CD4-positive, CD25-positive, alpha-beta regulatory T cell (primary cell): ENCODE results near the gene PREX1. TPM values are rescaled to one million over a fixed set of nuclear protein-coding genes. Genes with fewer than 3 reads are reported as not detected.

Experiments used
- ATAC-seq, 2 donors: fragments of 150-1000 bp; cut with Tn5 transposase; one replicate each; pipeline ENCODE4 v1.10.0; 2021; ENCODE audit warnings: low read depth in 2 of 2, moderate number of reproducible peaks in 2 of 2, moderate library complexity in 1 of 2
- DNase-seq, 3 donors: peaks; one replicate each; pipeline versions ENCODE4 v3.0.0 to v3.0.0-alpha.2; 2012 to 2022; ENCODE audit warnings: mixed read lengths in 1 of 3
- H3K27ac ChIP-seq: one replicate; pipeline ENCODE4 v1.7.0; 2013; ENCODE audit warnings: mild to moderate bottlenecking, low read length; ENCODE audit not compliant: insufficient read depth, poor library complexity, severe bottlenecking
- H3K27me3 ChIP-seq: one replicate; pipeline ENCODE4 v1.7.0; 2013; ENCODE audit warnings: low read length; ENCODE audit not compliant: control insufficient read depth, insufficient read depth
- H3K36me3 ChIP-seq: one replicate; pipeline ENCODE4 v1.7.0; 2013; ENCODE audit warnings: mild to moderate bottlenecking, low read length, moderate library complexity; ENCODE audit not compliant: control insufficient read depth, insufficient read depth
- H3K4me1 ChIP-seq: 2 replicates; pipeline ENCODE4 v1.7.0; 2013; ENCODE audit warnings: mild to moderate bottlenecking, low read length; ENCODE audit not compliant: insufficient read depth, control insufficient read depth, poor library complexity, severe bottlenecking
- H3K4me3 ChIP-seq: one replicate; pipeline ENCODE4 v1.7.0; 2013; ENCODE audit warnings: low read depth, mild to moderate bottlenecking, low read length, moderate library complexity
- H3K9me3 ChIP-seq, 2 experiments: 1 replicate in 1 of 2; 2 replicates in 1 of 2; pipeline ENCODE4 v1.7.0; 2013; ENCODE audit warnings: low read length in 2 of 2, mild to moderate bottlenecking in 1 of 2, moderate library complexity in 1 of 2; ENCODE audit not compliant: control insufficient read depth in 2 of 2
- H3K27ac Mint-ChIP-seq, 3 donors: one replicate each; pipeline ENCODE4 v1.8.0; 2020 to 2022; ENCODE audit warnings: mild to moderate bottlenecking in 3 of 3, mixed read lengths in 3 of 3, moderate library complexity in 2 of 3
- H3K27me3 Mint-ChIP-seq: one replicate; pipeline ENCODE4 v1.8.0; 2022; ENCODE audit warnings: mild to moderate bottlenecking, mixed read lengths
- H3K36me3 Mint-ChIP-seq: one replicate; pipeline ENCODE4 v1.8.0; 2020; ENCODE audit warnings: mixed read lengths
- H3K4me1 Mint-ChIP-seq, 4 donors: one replicate each; pipeline ENCODE4 v1.8.0; 2020 to 2022; ENCODE audit warnings: mixed read lengths in 4 of 4, mild to moderate bottlenecking in 1 of 4
- H3K4me3 Mint-ChIP-seq, 4 donors: one replicate each; pipeline ENCODE4 v1.8.0; 2020 to 2022; ENCODE audit warnings: mild to moderate bottlenecking in 4 of 4, mixed read lengths in 4 of 4, moderate library complexity in 3 of 4
- H3K9me3 Mint-ChIP-seq, 7 donors: one replicate each; pipeline ENCODE4 v1.8.0; 2020 to 2022; ENCODE audit warnings: mixed read lengths in 7 of 7, mild to moderate bottlenecking in 3 of 7, moderate library complexity in 2 of 7
- polyA plus RNA-seq, 4 donors: library from polyadenylated mRNA; unstranded; fragments of 300-500 nt; fragmentation: Illumina TruSeq; gene quantifications; one replicate each; pipeline ENCODE4 v1.2.3, GENCODE V29; 2021
- total RNA-seq: library from RNA; stranded (reverse); gene quantifications from one replicate; pipeline ENCODE4 v1.2.3, GENCODE V29; 2022

Gene PREX1
- total and polyA plus RNA-seq, 5 donors from 2014 or later = 40.8 to 264 (median 57.0) TPM

DNA sequence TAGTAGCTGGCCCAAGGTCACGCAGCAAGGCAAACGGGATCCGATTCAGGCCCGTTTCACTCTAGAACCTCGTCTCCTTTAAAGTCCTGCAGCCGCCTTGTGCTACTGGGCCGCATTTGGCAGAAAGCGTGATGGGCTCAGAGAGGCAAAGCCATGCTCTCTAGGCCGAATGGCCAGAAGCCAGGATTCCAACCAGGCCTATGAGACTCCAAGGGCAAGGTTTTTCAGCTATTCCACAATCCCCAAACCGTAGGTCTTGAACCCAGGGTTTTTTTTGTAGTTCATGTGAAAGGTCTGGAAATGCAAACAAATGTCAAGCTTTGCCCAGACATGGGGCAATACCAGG, 174.1 kb downstream of the PREX1 start:
- no peak overlapping the region for H3K4me3 Mint-ChIP-seq
- no peak for DNase-seq
- no peak overlapping the region for H3K27ac ChIP-seq
- no peaks in the 10 kb centered on the region for H3K9me3 ChIP-seq
- H3K4me1 ChIP-seq = no peaks in the 10 kb centered on the region
- no peak overlapping the region for H3K27ac Mint-ChIP-seq
- H3K27me3 ChIP-seq = no peaks in the 10 kb centered on the region
- peaks cover 0 to 2% (median 0%) of the 10 kb centered on the region in 7 donors for H3K9me3 Mint-ChIP-seq
- no peak overlapping the region for H3K4me3 ChIP-seq
- peaks cover 0 to 11% (median 6%) of the 10 kb centered on the region in 4 donors for H3K4me1 Mint-ChIP-seq
- H3K36me3 ChIP-seq = peaks cover 99% of the 10 kb centered on the region
- peaks cover 59% of the 10 kb centered on the region for H3K36me3 Mint-ChIP-seq
- no peak for ATAC-seq
- no peaks in the 10 kb centered on the region for H3K27me3 Mint-ChIP-seq

DNA sequence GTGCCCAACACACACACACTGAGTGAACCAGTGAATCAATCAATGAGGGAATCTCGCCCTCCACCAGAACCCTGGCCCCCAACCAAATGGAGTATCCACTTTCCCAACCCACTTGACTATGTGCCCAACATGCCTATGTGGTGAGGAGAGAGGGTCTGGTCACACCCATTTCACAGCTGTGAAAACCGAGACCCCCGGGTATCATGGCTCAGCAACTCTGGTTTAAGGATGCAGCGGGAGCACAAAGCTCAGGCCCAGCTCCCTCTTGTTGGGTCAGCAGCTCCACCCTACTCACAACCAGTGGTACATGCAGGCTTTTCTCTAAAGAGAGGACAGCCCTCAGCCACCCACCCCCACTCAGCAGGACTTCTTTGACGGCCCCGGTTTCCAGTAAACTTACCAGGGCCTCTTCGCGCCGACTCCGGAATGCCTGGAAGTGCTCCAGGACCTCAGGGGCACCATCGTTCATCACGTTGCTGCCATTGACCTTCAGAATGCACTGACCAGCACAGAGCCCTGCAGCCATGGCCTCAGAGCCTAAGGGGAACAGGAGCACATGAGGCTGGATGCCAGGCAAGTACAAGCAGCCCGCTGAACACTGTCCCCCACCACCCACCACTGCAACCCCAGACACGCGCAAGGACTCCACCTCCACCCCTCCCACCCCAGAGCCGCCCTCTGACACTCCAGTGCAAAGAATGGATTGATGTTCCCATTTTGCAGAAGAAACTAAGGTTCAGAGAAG, 174.7 kb downstream of the PREX1 start:
- H3K27me3 Mint-ChIP-seq = no peaks in the 10 kb centered on the region
- H3K4me1 Mint-ChIP-seq = peaks cover 0 to 6% (median 4%) of the 10 kb centered on the region in 4 donors
- Histone ChIP-seq H3K9me3 (no peaks in the 10 kb centered on the region), H3K27me3 (no peaks in the 10 kb centered on the region), H3K36me3 (peaks cover 99% of the 10 kb centered on the region), H3K4me1 (no peaks in the 10 kb centered on the region), H3K27ac (no peak overlapping the region), H3K4me3 (no peak overlapping the region)
- peaks cover 0 to 2% (median 0%) of the 10 kb centered on the region in 7 donors for H3K9me3 Mint-ChIP-seq
- H3K36me3 Mint-ChIP-seq = peaks cover 60% of the 10 kb centered on the region
- ATAC-seq (no peak), DNase-seq (no peak)
- no peak overlapping the region for H3K4me3 Mint-ChIP-seq
- no peak overlapping the region for H3K27ac Mint-ChIP-seq

GRCh38 chr20:48651960-48652359, 175.8 kb downstream of the PREX1 start:
- no peak for DNase-seq
- no peak overlapping the region for H3K4me3 Mint-ChIP-seq
- no peak overlapping the region for H3K27ac ChIP-seq
- no peaks in the 10 kb centered on the region for H3K4me1 ChIP-seq
- peaks cover 60% of the 10 kb centered on the region for H3K36me3 Mint-ChIP-seq
- H3K36me3 ChIP-seq = peaks cover 99% of the 10 kb centered on the region
- no peaks in the 10 kb centered on the region for H3K27me3 ChIP-seq
- H3K27ac Mint-ChIP-seq = no peak overlapping the region
- H3K4me1 Mint-ChIP-seq = no peaks in the 10 kb centered on the region
- no peak overlapping the region for H3K4me3 ChIP-seq
- no peaks in the 10 kb centered on the region for H3K9me3 ChIP-seq
- no peaks in the 10 kb centered on the region for H3K9me3 Mint-ChIP-seq
- ATAC-seq = no peak
- H3K27me3 Mint-ChIP-seq = no peaks in the 10 kb centered on the region

DNA sequence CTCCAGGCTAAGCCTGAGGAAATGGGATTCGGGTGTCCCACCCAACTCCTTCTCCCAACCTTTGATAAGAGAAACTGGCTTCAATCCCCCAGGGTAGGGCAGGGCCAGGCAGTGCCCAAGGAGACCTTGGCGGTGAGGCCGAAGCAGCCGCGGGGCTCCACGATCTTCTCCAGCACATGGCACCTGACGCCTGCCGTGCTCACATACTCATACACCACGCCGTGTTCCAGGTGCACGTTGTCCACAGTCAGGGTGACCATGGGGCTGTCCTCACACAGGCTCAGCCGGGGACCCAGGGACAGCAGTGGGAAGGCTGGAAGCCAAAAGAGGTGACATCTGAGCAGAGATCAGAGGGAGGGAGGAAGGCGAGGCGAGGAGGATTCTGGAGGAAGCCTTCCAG, 176.5 kb downstream of the PREX1 start:
- Histone ChIP-seq H3K4me3 (no peak overlapping the region), H3K36me3 (peaks cover 99% of the 10 kb centered on the region), H3K4me1 (no peaks in the 10 kb centered on the region), H3K9me3 (no peaks in the 10 kb centered on the region), H3K27me3 (no peaks in the 10 kb centered on the region), H3K27ac (no peak overlapping the region)
- H3K4me1 Mint-ChIP-seq = no peaks in the 10 kb centered on the region
- no peaks in the 10 kb centered on the region for H3K9me3 Mint-ChIP-seq
- DNase-seq (no peak), ATAC-seq (no peak)
- H3K27ac Mint-ChIP-seq = no peak overlapping the region
- H3K36me3 Mint-ChIP-seq = peaks cover 53% of the 10 kb centered on the region
- no peaks in the 10 kb centered on the region for H3K27me3 Mint-ChIP-seq
- peak overlapping the region in 1 of 4 donors; percentile 56 for H3K4me3 Mint-ChIP-seq

GRCh38 chr20:48649868-48650267, 177.9 kb downstream of the PREX1 start:
- H3K36me3 Mint-ChIP-seq = peaks cover 48% of the 10 kb centered on the region

DNA sequence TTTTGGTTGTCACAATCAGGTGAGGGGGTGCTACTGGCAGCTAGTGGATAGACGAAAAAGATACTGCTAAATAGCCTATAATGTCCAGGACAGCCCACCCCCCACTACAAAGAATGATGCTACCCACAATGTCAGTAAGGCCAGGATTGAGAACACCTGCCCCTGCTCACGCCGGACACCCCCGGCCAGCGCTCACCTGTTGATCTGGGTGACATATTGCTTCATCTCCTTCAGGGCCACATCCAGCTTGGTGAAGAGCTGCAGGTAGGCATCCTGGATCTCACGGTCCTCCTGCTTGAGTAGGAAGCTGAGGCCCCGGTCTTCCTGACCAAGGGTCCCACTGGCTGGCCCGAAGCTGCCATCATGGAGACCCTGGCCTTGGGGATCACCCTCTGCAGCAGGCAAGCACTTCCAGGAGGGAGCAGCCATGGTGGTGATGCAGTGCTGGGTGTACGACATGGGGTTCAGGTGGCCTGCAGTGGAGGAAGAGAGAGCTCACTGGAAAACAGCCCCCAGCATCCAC, 178.6 kb downstream of the PREX1 start:
- Mint-ChIP-seq H3K27ac (no peak overlapping the region), H3K4me1 (no peaks in the 10 kb centered on the region), H3K27me3 (no peaks in the 10 kb centered on the region), H3K36me3 (peaks cover 52% of the 10 kb centered on the region), H3K4me3 (no peak overlapping the region), H3K9me3 (no peaks in the 10 kb centered on the region)
- Histone ChIP-seq H3K36me3 (peaks cover 99% of the 10 kb centered on the region), H3K27ac (no peak overlapping the region), H3K4me3 (no peak overlapping the region), H3K9me3 (no peaks in the 10 kb centered on the region), H3K27me3 (no peaks in the 10 kb centered on the region), H3K4me1 (no peaks in the 10 kb centered on the region)
- DNase-seq = no peak
- no peak for ATAC-seq

More at GRCh38 chr20:48649868-48650267, 177.9 kb downstream of the PREX1 start:
- H3K36me3 ChIP-seq = peaks cover 99% of the 10 kb centered on the region
- H3K9me3 Mint-ChIP-seq = no peaks in the 10 kb centered on the region
- H3K27ac ChIP-seq = no peak overlapping the region
- no peaks in the 10 kb centered on the region for H3K9me3 ChIP-seq
- ATAC-seq (no peak), DNase-seq (no peak)
- no peak overlapping the region for H3K27ac Mint-ChIP-seq
- no peaks in the 10 kb centered on the region for H3K4me1 Mint-ChIP-seq
- H3K4me3 Mint-ChIP-seq = no peak overlapping the region
- no peaks in the 10 kb centered on the region for H3K27me3 ChIP-seq
- no peak overlapping the region for H3K4me3 ChIP-seq
- H3K4me1 ChIP-seq = no peaks in the 10 kb centered on the region
- H3K27me3 Mint-ChIP-seq = no peaks in the 10 kb centered on the region

GRCh38 chr20:48648482-48649051, 179.2 kb downstream of the PREX1 start:
- no peak overlapping the region for H3K27ac ChIP-seq
- DNase-seq (no peak), ATAC-seq (no peak)
- no peaks in the 10 kb centered on the region for H3K27me3 ChIP-seq
- Mint-ChIP-seq H3K4me3 (peak overlapping the region in 1 of 4 donors; percentile 38), H3K9me3 (no peaks in the 10 kb centered on the region), H3K4me1 (no peaks in the 10 kb centered on the region), H3K27ac (peak overlapping the region in 2 of 3 donors; percentile 31 to 55), H3K36me3 (peaks cover 54% of the 10 kb centered on the region), H3K27me3 (no peaks in the 10 kb centered on the region)
- no peak overlapping the region for H3K4me3 ChIP-seq
- H3K4me1 ChIP-seq = no peaks in the 10 kb centered on the region
- peaks cover 99% of the 10 kb centered on the region for H3K36me3 ChIP-seq
- no peaks in the 10 kb centered on the region for H3K9me3 ChIP-seq

DNA sequence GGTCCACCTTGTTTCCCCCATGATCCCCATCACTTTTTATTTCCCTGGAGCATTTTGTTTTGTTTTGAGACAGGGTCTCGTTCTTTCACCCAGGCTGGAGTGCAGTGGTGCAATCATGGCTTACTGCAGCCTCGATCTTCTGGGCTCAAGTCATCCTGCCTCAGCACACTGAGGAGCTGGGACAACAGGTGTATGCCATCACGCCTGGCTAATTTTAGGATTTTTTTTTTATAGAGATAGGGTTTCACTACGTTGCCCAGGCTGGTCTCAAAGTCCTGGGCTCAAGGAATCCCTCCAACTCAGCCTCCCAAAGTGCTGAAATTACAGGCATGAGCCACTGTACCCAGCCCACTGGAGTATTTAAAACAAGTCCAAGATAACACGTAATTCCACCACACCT, 179.9 kb downstream of the PREX1 start:
- no peak overlapping the region for H3K4me3 Mint-ChIP-seq
- Histone ChIP-seq H3K27me3 (no peaks in the 10 kb centered on the region), H3K27ac (no peak overlapping the region), H3K4me3 (no peak overlapping the region), H3K36me3 (peaks cover 99% of the 10 kb centered on the region), H3K4me1 (no peaks in the 10 kb centered on the region), H3K9me3 (no peaks in the 10 kb centered on the region)
- H3K4me1 Mint-ChIP-seq = no peaks in the 10 kb centered on the region
- H3K27me3 Mint-ChIP-seq = no peaks in the 10 kb centered on the region
- DNase-seq = no peak
- no peak overlapping the region for H3K27ac Mint-ChIP-seq
- no peak for ATAC-seq
- peaks cover 54% of the 10 kb centered on the region for H3K36me3 Mint-ChIP-seq
- no peaks in the 10 kb centered on the region for H3K9me3 Mint-ChIP-seq
